GM20431 (cell line): ENCODE results near the gene BATF3.

Experiments
- in situ Hi-C: fragments of 300-500 bp; cut with MseI, MboI; formaldehyde crosslinking; loops from one replicate; pipeline ENCODE4 v1.15.0; 2020; ENCODE audit warnings: low sequenced_read_pairs; ENCODE audit not compliant: unreplicated experiment

The BATF3 gene

GRCh38 chr1:212666116-212666775 lies 33.4 kb downstream of the BATF3 start:
- in situ Hi-C loops = loop anchor here (25.0 kb wide), 1 partner anchor 96 kb away; no protein-coding TSS in a partner anchor

- in situ Hi-C loops = loop anchor here (25.0 kb wide), 1 partner anchor 97 kb away; no protein-coding TSS in a partner anchor
These were observed 34.2 kb downstream of the BATF3 start for GRCh38 chr1:212665241-212666115.

GRCh38 chr1:212664409-212665199 lies 35.0 kb downstream of the BATF3 start:
- in situ Hi-C loops = loop anchor here (25.0 kb wide), 1 partner anchor 98 kb away; no protein-coding TSS in a partner anchor

GRCh38 chr1:212658250-212658649 lies 41.4 kb downstream of the BATF3 start:
- in situ Hi-C loops = loop anchor here (25.0 kb wide), 1 partner anchor 104 kb away; no protein-coding TSS in a partner anchor

GRCh38 chr1:212656730-212657129 lies 42.9 kb downstream of the BATF3 start:
- in situ Hi-C loops = loop anchor here (25.0 kb wide), 1 partner anchor 106 kb away; no protein-coding TSS in a partner anchor

GRCh38 chr1:212655668-212656440 lies 43.8 kb downstream of the BATF3 start:
- in situ Hi-C loops = loop anchor here (25.0 kb wide), 1 partner anchor 106 kb away; no protein-coding TSS in a partner anchor

- in situ Hi-C loops = loop anchor here (25.0 kb wide), 1 partner anchor 110 kb away; no protein-coding TSS in a partner anchor
These were observed 47.0 kb downstream of the BATF3 start for GRCh38 chr1:212652609-212653008.

GRCh38 chr1:212651977-212652376 lies 47.7 kb downstream of the BATF3 start:
- in situ Hi-C loops = loop anchor here (25.0 kb wide), 1 partner anchor 110 kb away; no protein-coding TSS in a partner anchor

- in situ Hi-C loops = loop anchor here (25.0 kb wide), 1 partner anchor 111 kb away; no protein-coding TSS in a partner anchor
These were observed 48.1 kb downstream of the BATF3 start for GRCh38 chr1:212651521-212651920.

GRCh38 chr1:212650228-212650627 lies 49.4 kb downstream of the BATF3 start:
- in situ Hi-C loops = loop anchor here (25.0 kb wide), 1 partner anchor 112 kb away; no protein-coding TSS in a partner anchor

- in situ Hi-C loops = no loop called here
These were observed 50.6 kb downstream of the BATF3 start for GRCh38 chr1:212649020-212649419.

- in situ Hi-C loops = no loop called here
These were observed 51.2 kb downstream of the BATF3 start for GRCh38 chr1:212648431-212648830.

- in situ Hi-C loops = no loop called here
These were observed 52.6 kb downstream of the BATF3 start for GRCh38 chr1:212647004-212647403.

- in situ Hi-C loops = no loop called here
These were observed 53.1 kb downstream of the BATF3 start for GRCh38 chr1:212646588-212646987.

GRCh38 chr1:212645546-212646543 lies 53.8 kb downstream of the BATF3 start:
- in situ Hi-C loops = no loop called here

- in situ Hi-C loops = no loop called here
These were observed 54.6 kb downstream of the BATF3 start for GRCh38 chr1:212644866-212645545.

GRCh38 chr1:212643877-212644276 lies 55.8 kb downstream of the BATF3 start:
- in situ Hi-C loops = no loop called here
